Pancreas (tissue), 10 donors: Measurements from ENCODE around the gene ENDOV. TPM values are rescaled to one million over a fixed set of nuclear protein-coding genes. Genes with fewer than 3 reads are reported as not detected.

Source experiments
- ATAC-seq, 4 donors: fragments of 200-7000 bp; cut with Tn5 transposase; one replicate each; pipeline versions ENCODE4 v1.8.0 to v1.9.1; 2020; ENCODE audit warnings: mild to moderate bottlenecking in 4 of 4, moderate library complexity in 4 of 4
- DNase-seq, 6 donors: peaks; one replicate each; pipeline ENCODE4 v3.0.0-alpha.2; 2020
- FAIRE-seq: peaks from 2 replicates; lab custom pipeline; 2012; peaks lifted over from hg19 to GRCh38; lab: Jason Lieb, UNC
- H3K27ac ChIP-seq, 4 donors: fragments of 200-600 bp; sonication (generic); 1 replicate in 3 of 4; 2 replicates in 1 of 4; pipeline versions ENCODE4 v1.5.0 to v1.8.0; 2020
- H3K27me3 ChIP-seq, 4 donors: fragments of 200-600 bp; one replicate each; pipeline ENCODE4 v1.8.0; 2021
- H3K36me3 ChIP-seq, 3 donors: fragments of 200-600 bp; sonication (generic) in 1 of 3; one replicate each; pipeline versions ENCODE4 v1.5.0 to v1.8.0; 2020 to 2021
- H3K4me1 ChIP-seq, 3 donors: fragments of 200-600 bp; one replicate each; pipeline ENCODE4 v1.8.0; 2021
- H3K4me3 ChIP-seq, 4 donors: fragments of 200-600 bp; sonication (generic) in 2 of 4; one replicate each; pipeline versions ENCODE4 v1.5.0 to v1.8.0; 2020 to 2021
- H3K9me3 ChIP-seq, 4 donors: fragments of 200-600 bp; one replicate each; pipeline ENCODE4 v1.8.0; 2021
- CTCF ChIP-seq, 4 donors: fragments of 200-600 bp; sonication (generic) in 3 of 4; IDR thresholded peaks; one replicate each; pipeline versions ENCODE4 v1.5.0 to v1.8.0; 2021; ENCODE audit warnings: antibody characterized with exemption in 4 of 4
- WGBS, 2 donors: extraction: QIAGEN DNeasy Blood & Tissue Kit; methylation state at CpG; one replicate each; pipeline ENCODE4 v1.1.7; 2013; 5-methylcytosine and 5-hydroxymethylcytosine counted together
- intact Hi-C, 3 donors: fragments of 100-400 bp; cut with DNase I; formaldehyde crosslinking; loops; one replicate each; pipeline versions ENCODE4 v1.11.1 to v1.14.2; 2022
- microRNA-seq, 2 donors: library from miRNA; unstranded; fragments of <30 nt; microRNA quantifications; one replicate each; pipeline versions ENCODE4 to v1.1.0, GENCODE V29; 2019 to 2020
- polyA plus RNA-seq, 2 donors: library from polyadenylated mRNA; stranded (reverse); fragments of 200-250 nt; gene quantifications; one replicate each; pipeline ENCODE4 v1.2.3, GENCODE V29; 2013
- total RNA-seq, 6 donors: library from RNA; stranded (reverse); fragmentation: NEBNext Ultra II Directional in 4 of 6; extraction: Animal tissue kit (Norgen Biotek cat#: 25700) in 4 of 6; gene quantifications; one replicate each; pipeline versions ENCODE4 v1.2.1 to v1.2.4, GENCODE V29; 2021 to 2023
- donor health status: healthy with polysubstance abuse.
- donor health status: DM: no; HTN: no; CAD: no; lungs with moderate emphysema.
- donor health status: DM: no; HTN: no; CAD: no.
- donor health status: control.
- donor health status: control.
- donor health status: Bipolar disorder and iron deficiency.
- donor health status: DM: yes; HTN: yes; CAD: no.
- donor health status: DM: no; HTN: no; CAD: no.
- donor health status: DM: no; HTN: no; CAD: no.
- donor health status: DM: yes; HTN: yes; CAD: no.

Gene ENDOV
- total and polyA plus RNA-seq, 8 donors, result 8.7 to 20.4 (median 12.9) TPM

GRCh38 chr17:80485846-80486245, 70.9 kb downstream of the ENDOV start:
- intact Hi-C loops, result no loop called here
- no peaks in the 10 kb centered on the region for H3K27me3 ChIP-seq

GRCh38 chr17:80486692-80487091, 71.7 kb downstream of the ENDOV start:
- no peak for FAIRE-seq
- ATAC-seq, result no peak
- Histone ChIP-seq H3K36me3 (no peaks in the 10 kb centered on the region), H3K9me3 (no peaks in the 10 kb centered on the region), H3K4me1 (no peaks in the 10 kb centered on the region), H3K27me3 (no peaks in the 10 kb centered on the region), H3K4me3 (no peak overlapping the region), H3K27ac (no peak overlapping the region)
- intact Hi-C loops, result no loop called here
- TF ChIP-seq CTCF (IDR thresholded peaks at IDR 0.05), result no peak
- WGBS, 2 donors, result 38 to 42% methylated on average over 17 of the region's 17 CpGs
- no peak for DNase-seq

More at GRCh38 chr17:80485846-80486245, 70.9 kb downstream of the ENDOV start:
- Histone ChIP-seq H3K36me3 (no peaks in the 10 kb centered on the region), H3K27ac (no peak overlapping the region), H3K9me3 (no peaks in the 10 kb centered on the region), H3K4me3 (no peak overlapping the region), H3K4me1 (no peaks in the 10 kb centered on the region)
- DNase-seq, result no peak
- FAIRE-seq, result no peak
- TF ChIP-seq CTCF (IDR thresholded peaks at IDR 0.05), result no peak
- 66 to 71% methylated on average over 10 of the region's 10 CpGs for WGBS, 2 donors
- no peak for ATAC-seq

GRCh38 chr17:80487511-80487910, 72.5 kb downstream of the ENDOV start:
- no peak for FAIRE-seq

More at GRCh38 chr17:80487511-80487910, 72.5 kb downstream of the ENDOV start:
- no peak for TF ChIP-seq CTCF (IDR thresholded peaks at IDR 0.05)
- WGBS, 2 donors, result 33 to 35% methylated on average over 7 of the region's 7 CpGs
- Histone ChIP-seq H3K27ac (no peak overlapping the region), H3K9me3 (no peaks in the 10 kb centered on the region), H3K4me3 (no peak overlapping the region), H3K27me3 (no peaks in the 10 kb centered on the region), H3K4me1 (no peaks in the 10 kb centered on the region), H3K36me3 (no peaks in the 10 kb centered on the region)
- ATAC-seq (no peak), DNase-seq (no peak)
- intact Hi-C loops, result no loop called here

Small RNAs within 50 kb of the gene (microRNA-seq; reads per million reads assigned to microRNA genes)
- 0 reads per million in 2 donors for gene MIR4730

Other genes with a start within 250 kb of the ENDOV start
- gene CARD14, start 245.1 kb upstream of the ENDOV start, total RNA-seq, result under 1 TPM in 3 of 6 donors, not detected in 3; 0.06 to 0.32 (median 0.28) TPM
- gene CARD14, start 245.1 kb upstream of the ENDOV start, polyA plus RNA-seq, result under 1 TPM; 0.23 to 0.33 TPM
- gene SGSH, start 194.8 kb upstream of the ENDOV start, total RNA-seq, result 10 to 100 TPM; 21.4 to 40.3 (median 25.5) TPM
- gene SGSH, start 194.8 kb upstream of the ENDOV start, polyA plus RNA-seq, result 10 to 100 TPM; 52.9 to 65.2 TPM
- 10 to 100 TPM in 1 of 6 donors, 1 to 10 TPM in 5; 5.1 to 11.9 (median 8.3) TPM for gene SLC26A11, start 194.7 kb upstream of the ENDOV start, total RNA-seq
- 10 to 100 TPM; 19.3 to 23.6 TPM for gene SLC26A11, start 194.7 kb upstream of the ENDOV start, polyA plus RNA-seq
- gene RNF213, start 154.3 kb upstream of the ENDOV start, total RNA-seq, result 10 to 100 TPM; 21.9 to 94.7 (median 37.8) TPM
- 10 to 100 TPM; 27.3 to 69.1 TPM for gene RNF213, start 154.3 kb upstream of the ENDOV start, polyA plus RNA-seq
- 1 to 10 TPM in 1 of 6 donors, under 1 TPM in 4, not detected in 1; 0.04 to 1.1 (median 0.23) TPM for gene NPTX1, start 61.4 kb downstream of the ENDOV start, total RNA-seq
- gene NPTX1, start 61.4 kb downstream of the ENDOV start, polyA plus RNA-seq, result under 1 TPM; 0.05 to 0.19 TPM
- 10 to 100 TPM; 10.1 to 18.9 (median 13.2) TPM for gene RPTOR, start 129.7 kb downstream of the ENDOV start, total RNA-seq
- gene RPTOR, start 129.7 kb downstream of the ENDOV start, polyA plus RNA-seq, result 10 to 100 TPM in 1 of 2 donors, 1 to 10 TPM in 1; 5.0 to 16.3 TPM